HEK293 (cell line): ENCODE results near the gene MPV17L2.

Experiments
- BCL11B ChIP-seq: fragments of 450-650 bp; formaldehyde crosslinking; IDR thresholded peaks from 2 replicates; pipeline ENCODE4 v1.5.1; 2016; ENCODE audit warnings: low read depth, missing biosample characterization, missing genetic modification characterization
- MEIS1 ChIP-seq: sonication (generic); formaldehyde crosslinking; IDR thresholded peaks from 2 replicates; pipeline ENCODE4 v1.8.1; 2022; ENCODE audit warnings: missing genetic modification reagents, mild to moderate bottlenecking, borderline replicate concordance
- OSR2 ChIP-seq: fragments of 450-650 bp; formaldehyde crosslinking; IDR thresholded peaks from 2 replicates; pipeline ENCODE4 v1.5.1; 2016; ENCODE audit warnings: missing biosample characterization, missing genetic modification characterization
- TCF7L2 ChIP-seq: IDR thresholded peaks from 2 replicates; pipeline ENCODE4 v1.6.1; 2011; ENCODE audit warnings: low read depth, mild to moderate bottlenecking, inconsistent platforms, low read length, moderate library complexity, borderline replicate concordance
- TRIM28 ChIP-seq: IDR thresholded peaks from 2 replicates; pipeline ENCODE4 v1.6.1; 2011; ENCODE audit warnings: low read length, control low read depth, borderline replicate concordance
- ZFP37 ChIP-seq: fragments of 450-650 bp; formaldehyde crosslinking; IDR thresholded peaks from 2 replicates; pipeline ENCODE4 v1.5.1; 2016; ENCODE audit warnings: missing biosample characterization, missing genetic modification characterization
- ZNF19 ChIP-seq: fragments of 450-650 bp; formaldehyde crosslinking; IDR thresholded peaks from 2 replicates; pipeline ENCODE4; 2016; ENCODE audit warnings: missing biosample characterization, missing genetic modification characterization, low read depth
- ZNF202 ChIP-seq: fragments of 450-650 bp; formaldehyde crosslinking; IDR thresholded peaks from 2 replicates; pipeline ENCODE4 v1.5.1; 2016; ENCODE audit warnings: missing biosample characterization, missing genetic modification characterization, borderline replicate concordance
- ZNF214 ChIP-seq: fragments of 450-650 bp; formaldehyde crosslinking; IDR thresholded peaks from 2 replicates; pipeline ENCODE4 v1.5.1; 2017; ENCODE audit warnings: missing biosample characterization, mild to moderate bottlenecking, missing genetic modification characterization, borderline replicate concordance
- ZNF311 ChIP-seq: fragments of 450-650 bp; formaldehyde crosslinking; IDR thresholded peaks from 2 replicates; pipeline ENCODE4 v1.5.1; 2017; ENCODE audit warnings: missing biosample characterization, missing genetic modification characterization, borderline replicate concordance
- ZNF341 ChIP-seq: fragments of 450-650 bp; formaldehyde crosslinking; IDR thresholded peaks from 2 replicates; pipeline ENCODE4; 2016; ENCODE audit warnings: low read depth, missing biosample characterization, missing genetic modification characterization
- ZNF37A ChIP-seq: fragments of 450-650 bp; IDR thresholded peaks from 2 replicates; pipeline ENCODE4 v1.5.1; 2018; ENCODE audit warnings: missing biosample characterization, missing genetic modification characterization
- ZNF394 ChIP-seq: fragments of 450-650 bp; formaldehyde crosslinking; IDR thresholded peaks from 2 replicates; pipeline ENCODE4 v1.5.1; 2016; ENCODE audit warnings: missing biosample characterization, missing genetic modification characterization, mild to moderate bottlenecking, moderate library complexity, borderline replicate concordance
- ZNF433 ChIP-seq: fragments of 450-650 bp; formaldehyde crosslinking; IDR thresholded peaks from 2 replicates; pipeline ENCODE4 v1.5.1; 2016; ENCODE audit warnings: missing biosample characterization, missing genetic modification characterization, low read depth
- ZNF549 ChIP-seq: fragments of 450-650 bp; IDR thresholded peaks from 2 replicates; pipeline ENCODE4 v1.5.1; 2018; ENCODE audit warnings: missing biosample characterization, missing genetic modification characterization, mild to moderate bottlenecking, inconsistent platforms, moderate library complexity
- ZNF585B ChIP-seq: fragments of 450-650 bp; formaldehyde crosslinking; IDR thresholded peaks from 2 replicates; pipeline ENCODE4 v1.5.1; 2016; ENCODE audit warnings: missing biosample characterization, missing genetic modification characterization
- ZNF677 ChIP-seq: fragments of 450-650 bp; IDR thresholded peaks from 2 replicates; pipeline ENCODE4 v1.5.0; 2018; ENCODE audit warnings: missing biosample characterization, mild to moderate bottlenecking, missing genetic modification characterization, moderate library complexity
- ZNF707 ChIP-seq: fragments of 450-650 bp; formaldehyde crosslinking; IDR thresholded peaks from 2 replicates; pipeline ENCODE4 v1.5.1; 2016; ENCODE audit warnings: missing biosample characterization, missing genetic modification characterization
- ZNF776 ChIP-seq: fragments of 450-650 bp; formaldehyde crosslinking; IDR thresholded peaks from 2 replicates; pipeline ENCODE4 v1.5.0; 2017; ENCODE audit warnings: missing biosample characterization, missing genetic modification characterization, borderline replicate concordance
- ZNF777 ChIP-seq: fragments of 450-650 bp; formaldehyde crosslinking; IDR thresholded peaks from 2 replicates; pipeline ENCODE4 v1.5.1; 2017; ENCODE audit warnings: missing biosample characterization, missing genetic modification characterization, borderline replicate concordance
- ZNF837 ChIP-seq: fragments of 450-650 bp; formaldehyde crosslinking; IDR thresholded peaks from 2 replicates; pipeline ENCODE4 v1.5.1; 2016; ENCODE audit warnings: missing biosample characterization, missing genetic modification characterization
- TF ChIP-seq, protein P1 (sequence below): fragments of 450-650 bp; formaldehyde crosslinking; IDR thresholded peaks from 2 replicates; pipeline ENCODE4 v1.5.1; 2017; ENCODE audit warnings: missing biosample characterization, mild to moderate bottlenecking, missing genetic modification characterization, moderate library complexity
- TF ChIP-seq, protein P2 (sequence below): fragments of 450-650 bp; formaldehyde crosslinking; IDR thresholded peaks from 2 replicates; pipeline ENCODE4 v1.5.1; 2017; ENCODE audit warnings: missing biosample characterization, missing genetic modification characterization
- TF ChIP-seq, protein P3 (sequence below): fragments of 450-650 bp; formaldehyde crosslinking; IDR thresholded peaks from 2 replicates; pipeline ENCODE4 v1.5.1; 2016; ENCODE audit warnings: missing biosample characterization, missing genetic modification characterization
- TF ChIP-seq, protein P4 (sequence below): fragments of 450-650 bp; formaldehyde crosslinking; IDR thresholded peaks from 2 replicates; pipeline ENCODE4 v1.5.1; 2016; ENCODE audit warnings: missing biosample characterization, missing genetic modification characterization
- TF ChIP-seq, protein P5 (sequence below): fragments of 450-650 bp; formaldehyde crosslinking; IDR thresholded peaks from 2 replicates; pipeline ENCODE4 v1.5.1; 2016; ENCODE audit warnings: missing biosample characterization, missing genetic modification characterization
- TF ChIP-seq, protein P6 (sequence below): fragments of 450-650 bp; formaldehyde crosslinking; IDR thresholded peaks from 2 replicates; pipeline ENCODE4 v1.5.1; 2016; ENCODE audit warnings: missing biosample characterization, missing genetic modification characterization

MPV17L2 gene

DNA sequence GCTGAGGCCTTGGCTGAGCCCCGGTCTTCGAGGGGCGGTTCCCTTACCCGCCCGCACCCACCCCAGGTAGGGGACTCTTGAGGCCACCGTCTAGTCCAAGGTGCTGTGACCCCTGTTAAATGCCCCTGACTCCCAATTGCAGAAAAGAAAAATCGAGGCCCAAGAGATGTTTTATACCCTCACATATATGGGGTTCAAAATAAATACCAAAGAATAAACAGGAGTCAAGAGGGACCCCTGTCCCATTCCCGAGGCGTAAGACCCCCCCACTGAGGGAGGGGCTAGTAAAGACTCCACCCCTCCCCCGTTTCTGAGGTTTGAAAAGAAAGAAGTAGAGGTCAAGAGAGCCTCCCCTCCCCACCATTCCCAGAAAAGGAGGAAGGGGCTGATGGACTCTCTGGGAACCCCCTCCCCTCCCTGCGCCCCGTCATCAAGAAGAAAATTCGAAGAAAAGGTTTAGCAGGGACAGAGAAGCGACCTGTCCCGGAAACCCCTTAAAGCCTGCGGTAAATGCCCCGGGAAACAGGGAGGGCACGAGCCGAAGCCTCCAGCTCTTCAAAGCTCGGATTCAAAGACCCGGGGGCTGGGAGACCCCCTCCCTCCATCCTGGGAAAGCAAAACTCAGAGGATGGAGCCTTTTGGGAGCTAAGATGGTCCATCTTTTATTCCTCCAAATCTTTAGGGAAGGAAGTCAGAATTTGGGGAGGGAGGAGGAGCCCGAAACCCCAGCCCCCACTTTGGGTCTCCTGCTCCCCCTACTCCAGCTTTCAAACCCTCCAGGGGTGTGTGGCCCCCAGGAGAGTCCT lies 11.6 kb downstream of the MPV17L2 start (continued):
- TF ChIP-seq ZNF777 (tag by site-specific recombination) (0 out of 2 replicates have a peak, but pooled peaks have one; percentile 20), ZNF37A (tag by site-specific recombination) (no peak), BCL11B (no peak), ZFP37 (tag by site-specific recombination) (no peak), OSR2 (tag by site-specific recombination) (no peak), MEIS1 (CRISPR knock-in tag) (no peak), ZNF837 (tag by site-specific recombination) (no peak), ZNF19 (no peak), ZNF311 (no peak), TRIM28 (no peak), ZNF394 (tag by site-specific recombination) (no peak), ZNF549 (tag by site-specific recombination) (no peak), ZNF214 (tag by site-specific recombination) (no peak), TCF7L2 (no peak), ZNF341 (tag by site-specific recombination) (peak; percentile 71; the same call in 1 of the 2 replicates), ZNF776 (no peak), ZNF707 (no peak), ZNF433 (no peak), ZNF202 (no peak), ZNF677 (tag by site-specific recombination) (no peak), ZNF585B (tag by site-specific recombination) (no peak)
- TF ChIP-seq, protein P1, sequence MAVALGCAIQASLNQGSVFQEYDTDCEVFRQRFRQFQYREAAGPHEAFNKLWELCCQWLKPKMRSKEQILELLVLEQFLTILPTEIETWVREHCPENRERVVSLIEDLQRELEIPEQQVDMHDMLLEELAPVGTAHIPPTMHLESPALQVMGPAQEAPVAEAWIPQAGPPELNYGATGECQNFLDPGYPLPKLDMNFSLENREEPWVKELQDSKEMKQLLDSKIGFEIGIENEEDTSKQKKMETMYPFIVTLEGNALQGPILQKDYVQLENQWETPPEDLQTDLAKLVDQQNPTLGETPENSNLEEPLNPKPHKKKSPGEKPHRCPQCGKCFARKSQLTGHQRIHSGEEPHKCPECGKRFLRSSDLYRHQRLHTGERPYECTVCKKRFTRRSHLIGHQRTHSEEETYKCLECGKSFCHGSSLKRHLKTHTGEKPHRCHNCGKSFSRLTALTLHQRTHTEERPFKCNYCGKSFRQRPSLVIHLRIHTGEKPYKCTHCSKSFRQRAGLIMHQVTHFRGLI (tag by site-specific recombination), result no peak
- TF ChIP-seq, protein P2, sequence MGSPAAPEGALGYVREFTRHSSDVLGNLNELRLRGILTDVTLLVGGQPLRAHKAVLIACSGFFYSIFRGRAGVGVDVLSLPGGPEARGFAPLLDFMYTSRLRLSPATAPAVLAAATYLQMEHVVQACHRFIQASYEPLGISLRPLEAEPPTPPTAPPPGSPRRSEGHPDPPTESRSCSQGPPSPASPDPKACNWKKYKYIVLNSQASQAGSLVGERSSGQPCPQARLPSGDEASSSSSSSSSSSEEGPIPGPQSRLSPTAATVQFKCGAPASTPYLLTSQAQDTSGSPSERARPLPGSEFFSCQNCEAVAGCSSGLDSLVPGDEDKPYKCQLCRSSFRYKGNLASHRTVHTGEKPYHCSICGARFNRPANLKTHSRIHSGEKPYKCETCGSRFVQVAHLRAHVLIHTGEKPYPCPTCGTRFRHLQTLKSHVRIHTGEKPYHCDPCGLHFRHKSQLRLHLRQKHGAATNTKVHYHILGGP (tag by site-specific recombination), result no peak
- TF ChIP-seq, protein P3, sequence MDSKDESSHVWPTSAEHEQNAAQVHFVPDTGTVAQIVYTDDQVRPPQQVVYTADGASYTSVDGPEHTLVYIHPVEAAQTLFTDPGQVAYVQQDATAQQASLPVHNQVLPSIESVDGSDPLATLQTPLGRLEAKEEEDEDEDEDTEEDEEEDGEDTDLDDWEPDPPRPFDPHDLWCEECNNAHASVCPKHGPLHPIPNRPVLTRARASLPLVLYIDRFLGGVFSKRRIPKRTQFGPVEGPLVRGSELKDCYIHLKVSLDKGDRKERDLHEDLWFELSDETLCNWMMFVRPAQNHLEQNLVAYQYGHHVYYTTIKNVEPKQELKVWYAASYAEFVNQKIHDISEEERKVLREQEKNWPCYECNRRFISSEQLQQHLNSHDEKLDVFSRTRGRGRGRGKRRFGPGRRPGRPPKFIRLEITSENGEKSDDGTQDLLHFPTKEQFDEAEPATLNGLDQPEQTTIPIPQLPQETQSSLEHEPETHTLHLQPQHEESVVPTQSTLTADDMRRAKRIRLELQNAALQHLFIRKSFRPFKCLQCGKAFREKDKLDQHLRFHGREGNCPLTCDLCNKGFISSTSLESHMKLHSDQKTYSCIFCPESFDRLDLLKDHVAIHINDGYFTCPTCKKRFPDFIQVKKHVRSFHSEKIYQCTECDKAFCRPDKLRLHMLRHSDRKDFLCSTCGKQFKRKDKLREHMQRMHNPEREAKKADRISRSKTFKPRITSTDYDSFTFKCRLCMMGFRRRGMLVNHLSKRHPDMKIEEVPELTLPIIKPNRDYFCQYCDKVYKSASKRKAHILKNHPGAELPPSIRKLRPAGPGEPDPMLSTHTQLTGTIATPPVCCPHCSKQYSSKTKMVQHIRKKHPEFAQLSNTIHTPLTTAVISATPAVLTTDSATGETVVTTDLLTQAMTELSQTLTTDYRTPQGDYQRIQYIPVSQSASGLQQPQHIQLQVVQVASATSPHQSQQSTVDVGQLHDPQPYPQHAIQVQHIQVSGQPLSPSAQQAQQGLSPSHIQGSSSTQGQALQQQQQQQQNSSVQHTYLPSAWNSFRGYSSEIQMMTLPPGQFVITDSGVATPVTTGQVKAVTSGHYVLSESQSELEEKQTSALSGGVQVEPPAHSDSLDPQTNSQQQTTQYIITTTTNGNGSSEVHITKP (tag by site-specific recombination), result peak; percentile 100
- TF ChIP-seq, protein P4, sequence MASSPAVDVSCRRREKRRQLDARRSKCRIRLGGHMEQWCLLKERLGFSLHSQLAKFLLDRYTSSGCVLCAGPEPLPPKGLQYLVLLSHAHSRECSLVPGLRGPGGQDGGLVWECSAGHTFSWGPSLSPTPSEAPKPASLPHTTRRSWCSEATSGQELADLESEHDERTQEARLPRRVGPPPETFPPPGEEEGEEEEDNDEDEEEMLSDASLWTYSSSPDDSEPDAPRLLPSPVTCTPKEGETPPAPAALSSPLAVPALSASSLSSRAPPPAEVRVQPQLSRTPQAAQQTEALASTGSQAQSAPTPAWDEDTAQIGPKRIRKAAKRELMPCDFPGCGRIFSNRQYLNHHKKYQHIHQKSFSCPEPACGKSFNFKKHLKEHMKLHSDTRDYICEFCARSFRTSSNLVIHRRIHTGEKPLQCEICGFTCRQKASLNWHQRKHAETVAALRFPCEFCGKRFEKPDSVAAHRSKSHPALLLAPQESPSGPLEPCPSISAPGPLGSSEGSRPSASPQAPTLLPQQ (tag by site-specific recombination), result no peak
- TF ChIP-seq, protein P5, sequence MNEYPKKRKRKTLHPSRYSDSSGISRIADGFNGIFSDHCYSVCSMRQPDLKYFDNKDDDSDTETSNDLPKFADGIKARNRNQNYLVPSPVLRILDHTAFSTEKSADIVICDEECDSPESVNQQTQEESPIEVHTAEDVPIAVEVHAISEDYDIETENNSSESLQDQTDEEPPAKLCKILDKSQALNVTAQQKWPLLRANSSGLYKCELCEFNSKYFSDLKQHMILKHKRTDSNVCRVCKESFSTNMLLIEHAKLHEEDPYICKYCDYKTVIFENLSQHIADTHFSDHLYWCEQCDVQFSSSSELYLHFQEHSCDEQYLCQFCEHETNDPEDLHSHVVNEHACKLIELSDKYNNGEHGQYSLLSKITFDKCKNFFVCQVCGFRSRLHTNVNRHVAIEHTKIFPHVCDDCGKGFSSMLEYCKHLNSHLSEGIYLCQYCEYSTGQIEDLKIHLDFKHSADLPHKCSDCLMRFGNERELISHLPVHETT, result no peak
- TF ChIP-seq, protein P6, sequence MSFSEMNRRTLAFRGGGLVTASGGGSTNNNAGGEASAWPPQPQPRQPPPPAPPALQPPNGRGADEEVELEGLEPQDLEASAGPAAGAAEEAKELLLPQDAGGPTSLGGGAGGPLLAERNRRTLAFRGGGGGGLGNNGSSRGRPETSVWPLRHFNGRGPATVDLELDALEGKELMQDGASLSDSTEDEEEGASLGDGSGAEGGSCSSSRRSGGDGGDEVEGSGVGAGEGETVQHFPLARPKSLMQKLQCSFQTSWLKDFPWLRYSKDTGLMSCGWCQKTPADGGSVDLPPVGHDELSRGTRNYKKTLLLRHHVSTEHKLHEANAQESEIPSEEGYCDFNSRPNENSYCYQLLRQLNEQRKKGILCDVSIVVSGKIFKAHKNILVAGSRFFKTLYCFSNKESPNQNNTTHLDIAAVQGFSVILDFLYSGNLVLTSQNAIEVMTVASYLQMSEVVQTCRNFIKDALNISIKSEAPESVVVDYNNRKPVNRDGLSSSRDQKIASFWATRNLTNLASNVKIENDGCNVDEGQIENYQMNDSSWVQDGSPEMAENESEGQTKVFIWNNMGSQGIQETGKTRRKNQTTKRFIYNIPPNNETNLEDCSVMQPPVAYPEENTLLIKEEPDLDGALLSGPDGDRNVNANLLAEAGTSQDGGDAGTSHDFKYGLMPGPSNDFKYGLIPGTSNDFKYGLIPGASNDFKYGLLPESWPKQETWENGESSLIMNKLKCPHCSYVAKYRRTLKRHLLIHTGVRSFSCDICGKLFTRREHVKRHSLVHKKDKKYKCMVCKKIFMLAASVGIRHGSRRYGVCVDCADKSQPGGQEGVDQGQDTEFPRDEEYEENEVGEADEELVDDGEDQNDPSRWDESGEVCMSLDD (tag by site-specific recombination), result peak; percentile 87
